ENCODE data around the gene SPATA18. TPM values are rescaled to one million over a fixed set of nuclear protein-coding genes. Genes with fewer than 3 reads are reported as not detected.
"Not testable (repeated sequence)": the region's sequence is repeated elsewhere in the genome, so short reads cannot be mapped to it uniquely, and the experiment has no call there.

The SPATA18 gene
- total RNA-seq, 4 donors from 2014 or later: 0.46 to 2.6 (median 1.5) TPM

DNA sequence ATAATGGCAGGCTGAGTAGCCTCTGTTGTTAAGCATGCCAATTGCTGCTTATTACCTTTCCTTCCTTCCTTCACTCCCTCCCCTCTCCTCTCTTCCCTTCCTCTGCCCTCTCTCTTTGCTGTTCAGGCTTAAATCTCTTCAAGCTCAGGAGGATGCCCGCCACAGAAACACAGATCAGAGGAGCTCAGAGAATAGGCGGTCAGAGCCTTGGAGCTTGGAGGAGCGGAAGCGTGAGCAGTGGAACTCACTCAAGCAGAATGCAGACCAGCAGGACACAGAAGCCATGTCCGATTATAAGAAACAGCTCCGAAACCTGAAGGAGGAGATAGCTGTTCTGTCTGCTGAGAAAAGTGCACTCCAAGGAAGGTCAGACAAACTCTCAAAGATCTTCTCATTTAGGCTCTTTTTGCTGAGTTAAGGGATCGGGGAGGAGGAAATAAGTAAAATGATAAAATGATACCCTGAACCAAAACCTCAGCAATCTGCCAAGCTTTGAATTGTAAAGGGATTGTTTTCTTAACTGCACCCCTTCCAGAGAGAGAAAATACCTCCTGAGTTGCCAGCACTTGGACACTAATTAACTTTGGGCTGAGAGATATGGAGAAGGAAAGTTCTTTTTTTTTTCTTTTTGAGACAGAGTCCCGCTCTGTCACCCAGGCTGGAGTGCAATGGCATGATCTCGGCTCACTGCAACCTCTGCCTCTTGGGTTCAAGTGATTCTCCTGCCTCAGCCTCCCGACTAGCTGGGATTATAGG lies 20.9 kb downstream of the SPATA18 start:
- H3K4me1 ChIP-seq: no peaks in the 10 kb centered on the region
- DNase-seq (no peak), ATAC-seq (no peak)
- no peak overlapping the region for H3K27ac ChIP-seq
- TF ChIP-seq CTCF (IDR thresholded peaks at IDR 0.05 in 4 of 5, conservative IDR thresholded peaks at IDR 0.05 in 1 of 5): no peak
- no peak for TF ChIP-seq POLR2A (IDR thresholded peaks at IDR 0.05)
- no peaks in the 10 kb centered on the region for H3K9me3 ChIP-seq
- H3K27me3 ChIP-seq: peaks cover 0 to 4% (median 0%) of the 10 kb centered on the region in 3 donors
- intact Hi-C loops (cut with DNase I; ENCODE audit: low total_unique reads): no loop called here
- no peak overlapping the region for H3K4me3 ChIP-seq
- in situ Hi-C loops (cut with MboI; ENCODE audit: low sequenced_read_pairs in 4 of 4): no loop called here
- H3K36me3 ChIP-seq: no peaks in the 10 kb centered on the region

- intact Hi-C loops (cut with DNase I; ENCODE audit: low total_unique reads) (no loop called here), in situ Hi-C loops (cut with MboI; ENCODE audit: low sequenced_read_pairs in 4 of 4) (no loop called here)
- DNase-seq: no peak
- H3K4me1 ChIP-seq: no peaks in the 10 kb centered on the region
- H3K27me3 ChIP-seq: peaks cover 0 to 4% (median 0%) of the 10 kb centered on the region in 3 donors
- TF ChIP-seq CTCF (IDR thresholded peaks at IDR 0.05 in 4 of 5, conservative IDR thresholded peaks at IDR 0.05 in 1 of 5) (no peak), POLR2A (IDR thresholded peaks at IDR 0.05) (no peak)
- no peak for ATAC-seq
- H3K27ac ChIP-seq: no peak overlapping the region
- H3K4me3 ChIP-seq: peak overlapping the region in 2 of 4 donors; percentile 9 to 37
- no peaks in the 10 kb centered on the region for H3K36me3 ChIP-seq
- no peaks in the 10 kb centered on the region for H3K9me3 ChIP-seq
Measured at GRCh38 chr4:52076731-52077130, 25.6 kb downstream of the SPATA18 start.

GRCh38 chr4:52079659-52080058 lies 28.6 kb downstream of the SPATA18 start:
- Histone ChIP-seq H3K9me3 (no peaks in the 10 kb centered on the region), H3K4me1 (no peaks in the 10 kb centered on the region), H3K36me3 (no peaks in the 10 kb centered on the region), H3K27me3 (peaks cover 0 to 4% (median 0%) of the 10 kb centered on the region in 3 donors), H3K27ac (no peak overlapping the region), H3K4me3 (no peak overlapping the region)
- TF ChIP-seq CTCF (IDR thresholded peaks at IDR 0.05 in 4 of 5, conservative IDR thresholded peaks at IDR 0.05 in 1 of 5) (no peak), POLR2A (IDR thresholded peaks at IDR 0.05) (no peak)
- DNase-seq (no peak), ATAC-seq (no peak)
- in situ Hi-C loops (cut with MboI; ENCODE audit: low sequenced_read_pairs in 4 of 4) (no loop called here), intact Hi-C loops (cut with DNase I; ENCODE audit: low total_unique reads) (no loop called here)

- Histone ChIP-seq H3K27ac (no peak overlapping the region), H3K9me3 (no peaks in the 10 kb centered on the region), H3K4me1 (no peaks in the 10 kb centered on the region), H3K4me3 (no peak overlapping the region), H3K36me3 (no peaks in the 10 kb centered on the region), H3K27me3 (peaks cover 0 to 1% (median 0%) of the 10 kb centered on the region in 3 donors)
- DNase-seq (no peak), ATAC-seq (no peak)
- intact Hi-C loops (cut with DNase I; ENCODE audit: low total_unique reads): no loop called here
- no peak for TF ChIP-seq POLR2A (IDR thresholded peaks at IDR 0.05)
- no peak for TF ChIP-seq CTCF (IDR thresholded peaks at IDR 0.05 in 4 of 5, conservative IDR thresholded peaks at IDR 0.05 in 1 of 5)
- in situ Hi-C loops (cut with MboI; ENCODE audit: low sequenced_read_pairs in 4 of 4): no loop called here
Measured at GRCh38 chr4:52081216-52081615, 30.1 kb downstream of the SPATA18 start.

- H3K4me3 ChIP-seq; H3K4me1 ChIP-seq; H3K9me3 ChIP-seq; H3K36me3 ChIP-seq; DNase-seq; ATAC-seq; intact Hi-C loops (cut with DNase I; ENCODE audit: low total_unique reads); in situ Hi-C loops (cut with MboI; ENCODE audit: low sequenced_read_pairs in 4 of 4); H3K27me3 ChIP-seq; H3K27ac ChIP-seq: not testable (repeated sequence)
Measured at GRCh38 chr4:52086425-52086824, 35.3 kb downstream of the SPATA18 start.
